GM19351 (cell line): ENCODE results near the gene MLN.

ENCODE experiments used
- ATAC-seq: cut with Tn5 transposase; IDR thresholded peaks from one replicate; pipeline ENCODE4 v1.9.1; 2021; ENCODE audit warnings: mild to moderate bottlenecking, moderate library complexity; ENCODE audit not compliant: unreplicated experiment

Gene MLN

DNA sequence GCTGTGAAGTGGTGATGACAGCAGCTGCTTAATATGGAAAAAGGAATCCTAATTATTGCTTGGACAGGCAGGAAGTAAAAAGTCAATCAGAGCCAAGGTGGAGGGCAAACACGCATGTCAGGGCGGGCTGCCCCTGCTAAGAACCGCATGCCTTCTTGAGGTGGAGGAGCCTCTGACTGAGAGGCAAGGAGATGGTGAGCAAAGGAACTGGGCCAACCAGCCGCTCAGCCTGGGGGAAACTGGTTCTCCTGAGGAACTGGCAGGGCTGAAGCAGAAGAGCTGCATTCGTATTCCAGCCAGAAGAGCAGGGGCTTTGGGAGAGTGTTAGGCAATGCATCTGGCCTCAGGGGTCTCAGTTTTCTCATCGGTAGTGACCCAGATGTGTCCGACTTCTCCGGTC lies 13.1 kb upstream of the MLN start:
- ATAC-seq, result no peak

DNA sequence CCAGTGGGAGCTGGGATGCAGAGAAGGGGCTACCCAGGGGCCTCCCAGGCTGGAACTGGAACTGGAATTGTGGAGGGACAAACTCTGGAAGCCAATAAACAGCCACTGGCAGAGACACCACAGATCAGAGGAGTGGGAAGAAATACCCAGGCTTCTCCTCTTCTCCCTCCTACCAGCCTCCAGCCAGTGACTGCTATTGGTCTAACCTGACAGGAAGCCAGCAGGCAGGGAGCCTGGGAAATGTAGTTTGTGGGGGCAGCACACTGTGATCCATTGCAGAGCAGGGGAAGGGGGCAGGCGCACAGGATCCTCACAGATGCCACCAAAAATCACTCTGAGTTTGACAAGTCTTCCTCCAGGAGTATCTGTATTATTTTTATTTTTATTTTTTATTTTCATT lies 12.1 kb upstream of the MLN start:
- no peak for ATAC-seq

DNA sequence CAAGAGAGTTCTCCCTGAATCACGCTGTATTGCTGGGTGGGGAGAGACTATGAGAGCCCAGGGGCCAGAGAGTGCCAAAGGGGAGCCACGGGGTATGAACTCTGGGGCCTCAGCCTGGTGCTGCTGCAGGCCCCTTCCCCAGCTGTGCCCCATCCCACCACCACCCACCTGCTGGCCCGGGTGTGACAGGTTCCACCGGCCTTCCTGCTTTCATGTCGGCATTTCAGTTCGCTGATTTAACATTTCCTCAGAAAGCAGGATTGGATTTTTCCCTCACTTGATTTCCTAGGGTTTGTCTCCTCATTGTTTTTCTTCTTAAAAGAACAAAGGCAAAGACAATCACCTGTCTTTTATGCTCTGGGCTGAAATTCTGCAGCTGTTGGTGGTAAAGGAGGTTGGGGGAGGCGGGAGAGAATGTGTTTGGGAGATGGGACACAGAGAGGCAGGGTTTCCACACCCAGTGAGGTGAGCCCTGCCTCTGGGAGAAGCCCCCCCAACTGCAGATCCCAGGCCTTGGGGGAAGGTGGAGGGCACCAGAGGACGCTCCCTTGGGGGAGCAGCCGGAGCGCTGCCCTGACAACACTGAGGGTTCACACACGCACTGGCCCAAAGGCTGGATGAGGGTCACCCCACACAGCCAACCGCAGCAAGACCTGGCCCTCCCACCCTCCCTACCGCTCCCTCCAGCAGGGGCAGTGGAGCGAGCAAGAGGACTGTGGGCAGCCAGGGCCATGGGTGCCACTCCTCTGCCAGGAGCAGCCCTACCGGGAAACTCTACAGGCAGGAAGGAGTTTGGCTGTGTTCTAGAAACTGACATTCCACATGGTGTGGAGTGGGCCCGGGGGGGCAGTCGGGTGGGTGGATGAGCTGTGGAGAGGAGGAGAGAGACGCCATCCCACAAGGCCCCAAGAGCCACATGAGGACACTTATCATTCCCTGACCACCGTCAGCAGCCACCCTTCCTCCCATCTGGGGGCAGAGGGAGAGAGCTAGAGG lies 10.5 kb upstream of the MLN start:
- ATAC-seq, result no peak

DNA sequence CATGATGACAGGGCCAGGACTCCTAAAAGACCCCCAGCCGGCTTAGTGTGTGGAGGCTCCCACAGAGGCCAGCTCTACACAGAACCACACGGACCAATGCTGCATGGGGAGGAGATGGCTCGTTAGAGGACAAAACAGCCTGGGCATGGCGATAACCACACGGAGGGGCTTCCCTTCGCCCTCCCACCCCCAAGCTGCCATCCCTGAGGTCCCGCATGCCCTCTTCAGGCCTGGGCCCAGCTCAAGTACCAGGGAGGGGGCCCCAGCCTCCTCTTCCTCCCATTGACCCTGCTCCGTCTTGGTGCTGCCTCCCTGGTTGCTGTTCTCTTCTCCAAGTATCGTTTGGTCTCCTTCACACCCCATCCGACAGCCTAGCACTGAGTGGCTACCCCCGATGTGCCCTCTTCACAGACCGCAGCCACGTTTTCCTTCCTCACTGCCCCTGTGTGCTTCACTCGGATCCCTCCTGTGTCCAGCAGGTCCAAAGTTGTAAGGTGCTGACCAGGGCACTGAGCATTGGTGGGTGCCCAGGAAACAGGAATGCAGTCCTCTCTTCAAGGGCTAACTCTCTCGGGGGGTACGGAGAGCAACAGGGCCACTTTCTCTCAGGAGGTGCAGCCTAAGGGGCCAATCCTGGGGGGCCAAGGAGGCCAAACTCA lies 9.6 kb upstream of the MLN start:
- ATAC-seq, result no peak

DNA sequence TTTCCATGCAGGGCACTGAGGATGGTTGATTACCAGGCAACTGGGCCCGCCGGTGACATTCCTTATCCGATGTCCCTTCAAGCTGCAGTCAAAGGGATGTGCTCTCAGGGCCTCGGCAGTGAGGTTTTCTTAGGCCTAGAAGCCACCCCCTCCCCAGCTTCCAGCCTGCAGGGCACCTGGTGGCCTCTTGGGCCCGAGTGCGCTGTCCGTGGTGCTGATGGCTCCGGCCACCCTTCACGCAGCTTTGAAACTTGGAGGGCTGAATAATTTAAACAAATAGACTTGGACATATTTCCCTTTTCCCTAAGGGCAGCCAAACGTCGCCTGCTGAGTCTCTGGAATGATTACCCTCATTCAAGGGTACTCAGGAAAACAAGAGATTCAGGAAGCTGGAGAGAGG lies 8.9 kb upstream of the MLN start:
- no peak for ATAC-seq

DNA sequence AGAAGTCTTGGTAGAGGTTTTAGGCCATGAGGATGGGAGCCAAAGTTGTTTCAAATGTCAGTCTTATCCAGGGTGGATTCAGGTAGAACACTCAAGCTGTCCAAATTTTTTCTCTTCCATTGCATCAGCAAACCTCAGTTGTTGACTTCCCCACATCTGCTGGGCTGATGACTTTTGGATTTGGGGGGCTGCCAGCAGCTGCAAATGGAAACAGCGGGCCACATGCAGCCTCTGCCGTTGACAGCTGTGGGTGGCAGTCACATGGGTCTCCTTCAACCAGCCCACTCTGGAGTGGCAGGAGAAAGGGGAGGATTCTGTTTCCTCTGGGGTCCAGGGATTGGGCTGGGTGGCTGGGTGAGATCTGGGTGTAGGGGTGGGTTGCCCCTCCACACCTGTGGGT lies 5.8 kb upstream of the MLN start:
- ATAC-seq, result no peak

DNA sequence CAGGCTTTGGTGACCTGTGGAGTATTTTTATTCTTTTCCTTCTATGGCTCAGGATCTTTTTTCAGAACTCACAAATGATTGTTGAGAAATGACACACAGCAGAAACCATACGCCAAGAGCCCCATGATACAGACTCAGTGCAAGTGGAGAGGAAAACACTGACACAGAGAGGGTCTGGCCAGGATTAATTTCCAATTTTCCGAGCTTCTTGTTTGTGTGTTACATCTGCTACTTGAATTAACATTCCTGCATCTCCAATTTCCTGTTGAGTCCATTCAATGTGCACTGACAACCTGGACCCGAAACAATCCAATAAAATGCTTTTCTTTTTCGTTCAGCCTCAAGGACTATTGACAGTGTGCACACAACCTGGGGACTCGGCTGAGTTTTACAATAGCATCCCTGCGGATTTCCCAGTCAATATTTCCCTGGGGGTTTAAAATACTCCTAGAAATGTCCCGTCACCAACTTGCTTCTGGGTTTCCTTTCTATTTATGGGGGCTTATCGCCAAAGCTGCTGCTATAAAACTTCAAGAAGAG lies 4.9 kb upstream of the MLN start:
- ATAC-seq, result no peak

DNA sequence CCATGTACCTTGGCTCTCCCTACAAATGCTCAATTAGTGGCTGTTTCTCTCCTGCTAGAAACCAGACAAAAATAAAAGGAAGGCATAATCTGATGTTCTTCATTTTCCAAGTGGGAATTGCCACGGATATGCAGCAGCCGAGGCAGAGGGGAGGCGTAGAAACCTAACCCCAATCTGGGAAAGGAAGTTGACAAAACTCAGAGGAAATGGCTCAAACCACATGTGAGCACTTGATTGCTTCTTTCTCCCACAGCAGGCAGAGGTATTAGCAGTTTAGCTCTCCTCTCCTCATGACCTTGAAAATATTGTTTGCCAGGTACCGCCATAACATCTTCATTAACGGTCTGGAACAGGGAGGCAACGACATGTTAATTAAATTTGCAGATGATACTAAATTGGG lies 3.8 kb upstream of the MLN start:
- ATAC-seq, result no peak

DNA sequence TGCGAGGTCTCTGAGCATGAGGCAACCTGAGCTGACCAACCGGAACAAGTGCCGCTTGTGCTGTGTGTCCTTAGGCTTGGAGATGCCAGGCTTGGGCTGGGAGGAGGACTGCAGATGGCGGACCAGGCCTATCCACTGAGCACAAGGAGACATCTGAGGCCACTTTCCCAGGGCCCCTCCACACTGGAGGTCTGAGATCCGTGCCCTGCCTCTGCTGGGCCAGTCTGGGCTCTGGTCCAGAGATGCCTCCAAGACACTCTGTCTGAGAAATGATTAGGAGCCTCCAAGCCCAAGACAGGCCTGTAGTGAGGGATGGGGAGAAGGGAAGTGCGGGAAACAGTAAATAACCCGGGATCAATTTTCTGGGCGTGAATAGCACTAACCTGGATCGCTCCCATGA lies 3.0 kb upstream of the MLN start:
- no peak for ATAC-seq

DNA sequence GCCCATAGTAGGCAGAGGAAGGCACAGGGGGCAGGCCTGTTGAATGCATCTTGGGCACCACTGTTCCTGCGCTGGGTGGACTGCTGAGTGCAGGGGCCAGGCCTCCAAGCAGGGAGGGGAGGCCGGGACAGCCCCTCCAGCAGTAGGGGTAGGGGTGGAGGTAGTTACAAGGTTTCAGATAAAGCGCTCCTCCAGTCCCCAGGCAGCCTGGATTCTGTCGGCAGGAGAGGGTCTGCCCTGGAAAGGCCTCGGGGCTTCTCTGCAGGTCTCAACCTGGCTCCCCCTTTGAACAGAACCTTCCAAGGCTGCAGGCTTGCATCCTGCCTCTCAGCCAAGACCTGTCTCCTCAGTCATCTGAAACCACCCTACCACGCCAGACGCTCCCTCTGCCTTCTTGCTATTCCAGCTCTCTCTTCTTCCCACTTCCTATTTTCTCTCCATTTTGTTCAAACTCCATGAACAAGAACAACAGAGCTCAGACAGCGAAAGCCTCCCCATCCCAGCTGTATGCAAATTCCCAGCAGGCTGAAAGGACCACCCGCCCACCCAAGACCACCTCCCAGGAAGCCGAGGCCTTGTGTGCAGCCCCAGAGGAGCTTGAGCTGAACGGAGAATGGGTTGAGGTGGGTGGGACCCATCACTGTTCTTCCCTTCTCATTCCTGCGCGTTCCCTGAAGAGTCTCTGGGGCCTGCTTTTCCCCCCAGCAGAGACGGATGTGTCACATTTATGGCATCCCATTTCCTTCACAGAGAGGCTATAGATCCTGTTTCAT lies 1.4 kb downstream of the MLN start:
- ATAC-seq, result no peak

DNA sequence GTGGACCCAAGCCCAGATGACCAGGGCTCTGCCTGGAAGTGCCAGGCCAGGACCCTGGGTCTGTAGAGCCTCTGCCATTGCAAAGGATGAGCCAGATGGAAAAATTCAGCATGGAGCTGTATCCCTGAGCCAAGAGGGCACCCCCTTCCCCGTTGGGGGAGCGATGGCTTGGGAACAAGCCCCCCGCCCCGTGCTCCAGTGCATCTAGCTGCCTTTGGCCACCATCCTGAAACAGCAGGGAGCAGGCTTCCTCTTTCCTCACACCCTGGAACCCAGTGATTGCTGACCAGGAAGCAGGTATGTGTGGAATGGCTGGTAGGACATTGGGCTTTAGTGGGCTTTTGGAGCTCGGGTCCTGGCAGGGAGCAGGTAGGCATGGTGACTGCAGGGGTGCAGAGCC lies 2.2 kb downstream of the MLN start:
- ATAC-seq, result no peak

DNA sequence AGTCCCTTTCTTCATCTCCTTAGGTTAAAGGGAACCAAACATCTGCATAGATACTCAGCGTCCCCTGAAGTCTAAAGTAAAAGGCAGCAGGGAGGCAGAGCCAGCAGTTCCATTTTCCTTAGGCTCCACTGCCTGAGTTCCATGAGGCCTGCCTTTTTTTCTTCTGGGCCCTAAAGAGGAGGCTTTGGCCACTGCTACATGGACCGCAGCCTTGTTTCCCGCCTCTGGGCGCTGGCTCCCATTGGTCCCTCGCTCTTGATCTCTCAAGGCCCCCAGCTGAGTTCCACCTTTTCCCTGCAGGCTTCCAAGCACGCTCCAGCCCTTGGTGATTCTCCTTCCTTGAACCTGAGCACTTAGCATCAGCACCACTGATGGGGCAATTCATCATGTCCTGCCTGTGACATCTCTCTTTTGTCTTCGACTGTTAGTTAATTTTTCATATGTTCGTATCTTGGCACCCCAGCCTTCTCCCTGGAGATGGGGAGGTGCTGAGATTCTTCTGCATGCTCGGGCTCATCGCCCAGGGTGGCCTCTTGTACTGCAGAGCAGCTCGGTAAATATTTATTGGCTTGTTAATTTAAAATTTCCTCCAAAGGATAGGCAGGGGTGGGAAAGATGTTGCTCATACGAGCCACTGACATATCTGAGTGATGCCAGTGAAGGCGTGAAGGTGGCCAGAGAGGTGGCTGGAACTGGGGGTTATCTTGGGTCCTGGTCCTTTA lies 3.4 kb downstream of the MLN start:
- no peak for ATAC-seq

DNA sequence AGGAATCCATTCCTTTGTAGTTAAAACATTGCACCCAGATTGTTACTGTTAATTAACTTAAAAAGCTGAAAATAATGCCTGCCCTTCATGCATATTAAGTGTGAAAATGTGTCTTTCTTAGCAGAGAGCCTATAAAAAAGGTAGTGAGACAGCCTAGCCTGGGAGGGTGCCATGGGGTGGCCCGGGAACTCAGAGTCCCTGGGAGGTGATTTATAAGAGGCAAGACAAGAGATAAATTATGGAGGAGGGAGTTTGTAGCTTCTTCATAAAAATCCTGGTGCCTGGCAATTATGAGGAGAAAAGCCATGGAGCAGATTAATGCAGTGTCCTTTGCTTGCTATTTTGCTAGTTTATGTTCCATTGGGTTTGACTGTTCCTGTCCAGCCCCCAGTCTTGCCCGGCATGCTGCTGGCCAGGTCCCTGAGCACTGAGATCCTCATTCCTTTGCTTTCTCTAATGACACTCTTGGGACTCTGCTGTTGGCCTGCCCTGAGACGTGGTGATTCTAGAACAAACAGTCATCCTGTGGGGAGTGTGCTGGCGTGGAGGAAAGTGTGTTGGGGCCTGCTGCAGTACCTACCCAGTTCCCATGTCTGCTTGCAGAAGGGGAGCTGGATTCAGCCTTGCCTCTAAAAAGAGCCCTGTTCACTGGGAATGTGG lies 4.2 kb downstream of the MLN start:
- ATAC-seq, result no peak

DNA sequence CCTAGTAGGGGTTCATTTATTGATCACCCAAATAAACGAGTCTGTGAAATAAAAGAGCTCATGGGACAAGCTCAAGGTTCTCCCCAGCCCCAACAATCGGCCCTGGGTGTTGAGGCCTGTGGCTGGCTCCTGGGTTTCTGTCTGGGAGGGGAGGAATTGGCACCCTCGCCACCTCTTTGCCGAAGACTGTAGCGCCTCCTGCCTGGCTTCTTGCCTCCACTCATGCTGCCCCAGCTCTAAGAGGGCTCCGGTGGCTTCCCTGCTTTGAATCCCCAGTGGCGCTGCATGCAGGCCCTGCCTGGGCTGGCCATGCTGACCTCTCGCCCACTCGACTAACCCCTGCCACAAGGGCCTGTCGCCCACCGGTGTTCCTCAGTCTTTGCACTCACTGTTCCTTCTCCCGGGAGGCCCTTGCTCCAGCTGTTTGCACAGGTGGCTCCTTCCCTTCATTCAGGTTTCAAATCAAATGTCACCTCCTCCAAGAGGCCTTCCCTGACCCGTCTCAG lies 5.4 kb downstream of the MLN start:
- no peak for ATAC-seq

DNA sequence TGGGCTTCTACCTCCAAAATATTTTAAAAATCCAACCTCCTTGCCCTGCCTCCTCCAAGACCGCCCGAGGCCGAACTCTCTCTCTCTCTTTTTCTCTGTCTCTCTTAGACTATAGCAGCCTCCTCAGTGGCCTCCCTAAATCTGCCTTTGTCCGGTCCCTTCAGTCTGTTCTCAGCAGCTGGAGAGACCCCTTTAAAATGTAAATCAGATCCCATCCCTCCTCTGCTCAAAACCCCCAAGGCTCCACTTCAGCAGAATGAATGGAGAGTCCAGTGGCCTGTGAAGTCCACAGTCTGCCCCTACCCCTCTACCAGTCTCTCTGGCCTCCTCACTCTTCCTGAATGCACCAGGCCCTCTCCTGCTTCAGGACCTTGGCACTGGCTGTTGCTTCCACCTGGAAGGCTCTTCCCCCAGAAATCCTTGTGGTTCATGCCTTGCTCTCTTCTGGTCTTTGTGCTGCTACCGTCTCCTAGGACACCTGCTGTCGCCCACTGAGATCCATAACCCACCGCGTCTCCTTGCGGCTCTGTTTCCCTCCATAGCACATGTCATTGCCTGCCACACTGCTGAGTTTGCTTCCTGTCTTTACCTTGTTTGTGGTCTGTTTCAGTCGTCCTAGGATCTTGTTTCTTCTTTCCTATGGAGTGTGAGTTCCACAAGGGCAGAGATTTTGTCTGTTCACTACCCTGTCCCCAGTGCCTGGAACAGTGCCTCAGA lies 6.0 kb downstream of the MLN start:
- no peak for ATAC-seq

DNA sequence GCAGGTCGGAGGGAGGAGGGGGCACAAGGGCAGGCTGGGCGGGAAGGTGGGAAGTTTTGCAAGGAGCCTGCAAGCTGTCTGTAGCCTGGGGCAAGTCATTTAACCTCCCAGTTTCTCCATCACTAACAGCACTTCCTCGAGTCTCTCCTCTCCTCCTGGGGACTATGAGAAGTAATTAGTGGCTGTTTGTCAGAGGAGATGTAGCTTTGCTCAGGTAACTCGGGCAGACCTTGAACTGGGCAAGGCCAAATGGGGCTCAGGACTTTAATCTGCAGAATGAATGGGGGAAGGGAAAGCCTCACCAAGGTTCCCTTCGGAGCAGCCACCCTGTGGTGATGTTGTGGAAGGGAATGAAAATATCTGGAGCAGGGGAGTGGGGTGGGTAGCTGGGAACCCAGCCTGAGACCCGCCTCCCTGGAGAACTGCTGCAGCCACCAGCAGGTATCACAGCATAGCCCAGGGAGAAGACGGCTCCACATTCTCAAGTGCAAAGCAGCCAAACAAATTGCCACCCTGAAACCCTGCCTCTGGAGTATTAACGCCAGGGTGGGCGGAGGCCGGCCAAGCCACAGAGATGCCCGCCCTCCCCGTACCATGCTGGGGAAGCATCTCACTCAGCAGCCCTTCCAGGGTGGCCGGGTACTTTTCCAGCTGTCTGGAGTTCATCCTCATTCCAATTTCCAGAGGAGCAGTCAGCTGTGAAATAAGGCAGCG lies 8.7 kb downstream of the MLN start:
- ATAC-seq, result no peak

DNA sequence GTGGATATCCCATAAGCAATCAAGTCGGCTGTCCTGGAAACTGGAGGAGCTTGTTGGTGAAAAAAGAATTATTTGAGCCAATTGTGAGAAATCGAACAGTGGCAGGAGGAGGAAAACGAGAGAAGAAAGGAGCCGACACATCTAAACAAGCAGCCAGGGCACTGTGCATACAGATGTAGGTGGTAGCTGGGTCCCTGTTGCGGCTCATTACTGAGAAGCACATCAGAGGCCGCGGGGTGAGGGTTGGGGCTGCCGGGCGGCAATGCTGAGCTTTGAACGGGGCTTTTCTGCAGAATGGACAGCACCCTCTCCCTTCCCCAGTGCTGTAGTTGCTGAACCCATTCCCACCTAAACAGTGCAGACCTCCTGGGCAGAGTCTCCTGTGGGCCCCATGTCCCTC lies 10.8 kb downstream of the MLN start:
- no peak for ATAC-seq

DNA sequence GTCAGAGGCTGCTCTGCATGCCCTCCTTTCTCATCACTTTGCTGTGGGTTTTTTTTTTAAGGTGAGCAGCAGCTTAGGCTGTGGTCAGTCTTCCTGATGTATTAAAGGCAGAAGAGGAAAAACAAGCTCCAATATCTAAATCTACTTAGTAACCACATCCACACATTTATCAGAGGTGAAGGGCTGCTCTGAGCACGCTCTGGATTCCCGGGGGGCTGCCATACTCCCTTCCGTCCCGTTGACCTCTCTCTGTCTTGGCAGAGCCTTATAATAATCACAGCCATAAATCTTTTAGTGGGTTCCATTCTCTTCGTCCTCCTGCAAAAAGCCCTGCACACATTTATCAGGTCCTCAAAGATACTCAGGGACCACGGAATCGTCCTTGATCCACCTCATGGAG lies 12.2 kb downstream of the MLN start:
- ATAC-seq, result no peak

DNA sequence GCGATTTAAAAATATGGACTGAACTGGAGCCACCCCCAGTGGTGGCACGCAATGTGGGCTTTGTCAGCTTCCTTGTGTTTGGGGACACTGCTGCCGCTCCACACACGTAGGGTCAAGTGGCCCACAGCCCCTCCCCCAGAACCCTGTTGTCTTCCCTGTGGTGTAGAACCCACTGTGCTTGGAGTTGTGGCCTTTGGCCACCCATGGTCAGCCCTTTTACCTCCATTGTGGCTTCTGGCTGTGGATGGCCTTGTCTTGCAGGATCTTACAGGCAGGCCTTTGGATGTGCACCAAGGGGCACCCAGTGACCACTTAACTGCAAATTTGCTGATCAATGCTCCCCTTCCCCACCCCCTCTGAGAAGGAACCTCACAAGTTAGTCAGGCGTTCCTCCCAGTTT lies 12.9 kb downstream of the MLN start:
- ATAC-seq, result no peak
